Measurements from ENCODE around the gene SFXN3. TPM values are rescaled to one million over a fixed set of nuclear protein-coding genes. Genes with fewer than 3 reads are reported as not detected.

SFXN3 gene
- total and polyA plus RNA-seq, 11 donors = 11.7 to 37.4 (median 17.8) TPM

- Histone ChIP-seq H3K4me1 (no peaks in the 10 kb centered on the region), H3K4me3 (no peak overlapping the region), H3K36me3 (no peaks in the 10 kb centered on the region), H3K27ac (no peak overlapping the region), H3K27me3 (peaks cover 5 to 66% (median 20%) of the 10 kb centered on the region in 9 donors), H3K9me3 (no peaks in the 10 kb centered on the region)
- intact Hi-C loops (cut with DNase I) = no loop called here
- DNase-seq (no peak), ATAC-seq (peak in 1 of 4 donors; percentile 52)
- TF ChIP-seq CTCF (IDR thresholded peaks at IDR 0.05) (no peak), POLR2A (IDR thresholded peaks at IDR 0.05) (no peak)
- WGBS, 4 donors = 59 to 75% (median 62%) methylated on average over 9 to 11 of the region's 11 CpGs
Measured at GRCh38 chr10:101089520-101090299, 58.7 kb downstream of the SFXN3 start.

- intact Hi-C loops (cut with DNase I) = no loop called here
- H3K36me3 ChIP-seq = no peaks in the 10 kb centered on the region
- TF ChIP-seq CTCF (IDR thresholded peaks at IDR 0.05) = no peak
- TF ChIP-seq POLR2A (IDR thresholded peaks at IDR 0.05) = no peak
- no peak overlapping the region for H3K27ac ChIP-seq
- peaks cover 5 to 71% (median 24%) of the 10 kb centered on the region in 9 donors for H3K27me3 ChIP-seq
- DNase-seq = no peak
- 85 to 96% (median 93%) methylated on average over 5 of the region's 5 CpGs for WGBS, 4 donors
- no peak for ATAC-seq
- no peak overlapping the region for H3K4me3 ChIP-seq
- H3K9me3 ChIP-seq = no peaks in the 10 kb centered on the region
- H3K4me1 ChIP-seq = no peaks in the 10 kb centered on the region
Measured at GRCh38 chr10:101090597-101090996, 59.6 kb downstream of the SFXN3 start.

Other genes starting within 250 kb of the SFXN3 start
- gene SLF2, start 118.3 kb upstream of the SFXN3 start, total RNA-seq = 10 to 100 TPM in 8 of 9 donors, 1 to 10 TPM in 1; 9.2 to 26.9 (median 17.9) TPM
- 10 to 100 TPM in 1 of 2 donors, 1 to 10 TPM in 1; 7.5 to 11.0 TPM for gene SLF2, start 118.3 kb upstream of the SFXN3 start, polyA plus RNA-seq
- 1 to 10 TPM in 5 of 9 donors, under 1 TPM in 4; 0.53 to 1.8 (median 1.1) TPM for gene SEMA4G, start 61.7 kb upstream of the SFXN3 start, total RNA-seq
- gene SEMA4G, start 61.7 kb upstream of the SFXN3 start, polyA plus RNA-seq = under 1 TPM; 0.22 to 0.88 TPM
- gene MRPL43, start 43.7 kb upstream of the SFXN3 start, total RNA-seq = 100 to 1,000 TPM in 1 of 9 donors, 10 to 100 TPM in 8; 44.8 to 108 (median 55.9) TPM
- 100 to 1,000 TPM in 1 of 2 donors, 10 to 100 TPM in 1; 82.2 to 113 TPM for gene MRPL43, start 43.7 kb upstream of the SFXN3 start, polyA plus RNA-seq
- 1 to 10 TPM; 4.7 to 7.6 (median 5.8) TPM for gene TWNK, start 43.7 kb upstream of the SFXN3 start, total RNA-seq
- 1 to 10 TPM; 4.8 to 9.5 TPM for gene TWNK, start 43.7 kb upstream of the SFXN3 start, polyA plus RNA-seq
- 10 to 100 TPM; 33.7 to 93.0 (median 40.6) TPM for gene LZTS2, start 31.4 kb upstream of the SFXN3 start, total RNA-seq
- 10 to 100 TPM; 45.5 to 61.9 TPM for gene LZTS2, start 31.4 kb upstream of the SFXN3 start, polyA plus RNA-seq
- gene PDZD7, start 105 bp upstream of the SFXN3 start, total RNA-seq = under 1 TPM in 8 of 9 donors, not detected in 1; 0.09 to 0.97 (median 0.35) TPM
- under 1 TPM; 0.15 to 0.27 TPM for gene PDZD7, start 105 bp upstream of the SFXN3 start, polyA plus RNA-seq
- 10 to 100 TPM in 2 of 9 donors, 1 to 10 TPM in 7; 1.9 to 11.1 (median 6.1) TPM for gene KAZALD1, start 30.8 kb downstream of the SFXN3 start, total RNA-seq
- 10 to 100 TPM in 1 of 2 donors, 1 to 10 TPM in 1; 10.0 to 10.6 TPM for gene KAZALD1, start 30.8 kb downstream of the SFXN3 start, polyA plus RNA-seq
- under 1 TPM in 6 of 9 donors, not detected in 3; 0.15 to 0.94 (median 0.20) TPM for gene TLX1, start 100.1 kb downstream of the SFXN3 start, total RNA-seq
- gene TLX1, start 100.1 kb downstream of the SFXN3 start, polyA plus RNA-seq = under 1 TPM; 0.08 to 0.15 TPM
- gene LBX1, start 198.2 kb downstream of the SFXN3 start, total RNA-seq = under 1 TPM in 1 of 9 donors, not detected in 8; 0.08 TPM
- not detected for gene LBX1, start 198.2 kb downstream of the SFXN3 start, polyA plus RNA-seq

All from heart left ventricle (tissue), 16 donors.